GM19035 (cell line): ENCODE results near the gene FETUB.

Experiments
- ATAC-seq: cut with Tn5 transposase; IDR thresholded peaks from one replicate; pipeline ENCODE4 v1.9.1; 2021; ENCODE audit not compliant: unreplicated experiment

Gene FETUB

DNA sequence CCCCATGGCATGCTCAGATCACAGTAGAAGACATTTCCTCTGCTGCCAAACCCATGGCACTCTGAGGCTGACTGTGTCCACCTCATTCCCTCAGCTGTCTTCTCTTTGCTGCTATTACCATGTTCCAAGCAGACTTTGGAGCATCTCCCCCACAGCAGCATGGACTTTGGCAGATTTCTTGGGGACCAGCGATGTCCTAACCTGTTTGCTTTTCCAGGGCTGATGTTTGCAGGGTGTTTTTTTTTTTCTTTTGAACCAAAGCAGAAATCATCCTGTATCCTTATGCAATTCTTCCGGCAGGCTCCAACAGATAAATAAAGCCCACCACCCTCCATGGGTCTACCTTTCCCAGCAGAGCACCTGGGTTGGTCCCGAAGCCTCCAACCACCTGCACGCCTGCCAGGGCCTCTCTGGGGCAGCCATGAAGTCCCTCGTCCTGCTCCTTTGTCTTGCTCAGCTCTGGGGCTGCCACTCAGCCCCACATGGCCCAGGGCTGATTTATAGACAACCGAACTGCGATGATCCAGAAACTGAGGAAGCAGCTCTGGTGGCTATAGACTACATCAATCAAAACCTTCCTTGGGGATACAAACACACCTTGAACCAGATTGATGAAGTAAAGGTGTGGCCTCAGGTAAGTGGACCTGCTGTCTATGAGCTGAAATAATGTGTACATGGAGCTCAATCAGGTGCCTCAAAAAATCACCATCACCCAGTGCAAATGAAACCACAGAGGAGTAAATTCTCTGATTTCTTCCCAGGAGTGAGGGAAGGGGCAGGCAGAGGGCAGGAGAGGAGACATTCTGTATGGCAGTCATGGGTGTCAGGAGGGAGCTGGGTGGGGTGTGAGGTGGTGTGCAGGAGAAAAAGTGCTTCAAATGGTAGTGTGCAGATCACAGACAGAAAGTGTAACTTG is 27.2 kb upstream of the FETUB start, which contains the start of gene AHSG:
TSS of gene AHSG (plus strand) at position 340 of the 916 bp plus-strand sequence. CDS start at position 422, 82 bp downstream.
- no peak for ATAC-seq

DNA sequence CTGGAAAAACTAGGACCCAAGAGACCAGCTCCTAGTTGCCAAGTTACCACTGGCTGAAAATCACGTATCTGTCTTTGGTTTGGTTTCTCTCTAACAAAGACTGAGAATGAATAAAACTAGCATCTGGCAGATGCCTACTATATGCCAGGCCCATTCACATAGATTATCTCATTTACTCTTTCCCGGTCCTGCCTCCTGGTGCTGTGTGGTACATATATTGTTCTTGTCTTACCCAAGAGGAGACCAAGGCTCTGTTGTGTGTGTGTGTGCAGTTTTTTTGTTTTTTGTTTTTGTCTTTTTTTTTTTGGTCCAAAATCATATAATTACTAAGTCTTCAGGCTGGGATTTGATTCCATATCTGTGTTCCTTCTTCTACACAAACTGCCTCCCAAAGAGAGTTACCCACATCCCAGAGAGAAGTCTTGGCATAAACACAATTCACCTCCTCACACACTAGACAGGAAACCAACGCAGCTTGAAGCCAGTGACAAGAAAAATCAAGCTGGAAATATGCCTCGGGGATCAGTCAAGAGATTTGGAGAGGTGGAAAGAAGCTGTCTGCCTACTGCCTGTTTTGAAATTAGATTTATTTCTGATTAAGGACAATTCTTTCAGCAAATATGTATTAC is 26.4 kb upstream of the FETUB start:
- ATAC-seq: no peak

DNA sequence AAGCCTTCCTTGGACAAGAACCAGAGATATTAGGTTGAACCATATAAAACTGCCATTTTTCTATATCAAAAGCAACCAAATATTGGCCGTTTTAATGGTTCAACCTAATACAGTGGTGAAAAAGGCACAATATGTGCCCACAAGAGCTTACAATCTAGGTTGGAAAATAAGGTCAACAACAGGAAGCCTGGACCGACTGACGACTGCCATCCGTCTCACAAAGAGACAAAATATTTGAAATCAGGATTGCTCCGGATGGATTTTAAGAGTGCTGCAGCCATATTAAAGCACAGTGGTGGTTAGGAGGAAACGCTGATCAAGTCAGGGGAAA is 26.0 kb upstream of the FETUB start:
- no peak for ATAC-seq

DNA sequence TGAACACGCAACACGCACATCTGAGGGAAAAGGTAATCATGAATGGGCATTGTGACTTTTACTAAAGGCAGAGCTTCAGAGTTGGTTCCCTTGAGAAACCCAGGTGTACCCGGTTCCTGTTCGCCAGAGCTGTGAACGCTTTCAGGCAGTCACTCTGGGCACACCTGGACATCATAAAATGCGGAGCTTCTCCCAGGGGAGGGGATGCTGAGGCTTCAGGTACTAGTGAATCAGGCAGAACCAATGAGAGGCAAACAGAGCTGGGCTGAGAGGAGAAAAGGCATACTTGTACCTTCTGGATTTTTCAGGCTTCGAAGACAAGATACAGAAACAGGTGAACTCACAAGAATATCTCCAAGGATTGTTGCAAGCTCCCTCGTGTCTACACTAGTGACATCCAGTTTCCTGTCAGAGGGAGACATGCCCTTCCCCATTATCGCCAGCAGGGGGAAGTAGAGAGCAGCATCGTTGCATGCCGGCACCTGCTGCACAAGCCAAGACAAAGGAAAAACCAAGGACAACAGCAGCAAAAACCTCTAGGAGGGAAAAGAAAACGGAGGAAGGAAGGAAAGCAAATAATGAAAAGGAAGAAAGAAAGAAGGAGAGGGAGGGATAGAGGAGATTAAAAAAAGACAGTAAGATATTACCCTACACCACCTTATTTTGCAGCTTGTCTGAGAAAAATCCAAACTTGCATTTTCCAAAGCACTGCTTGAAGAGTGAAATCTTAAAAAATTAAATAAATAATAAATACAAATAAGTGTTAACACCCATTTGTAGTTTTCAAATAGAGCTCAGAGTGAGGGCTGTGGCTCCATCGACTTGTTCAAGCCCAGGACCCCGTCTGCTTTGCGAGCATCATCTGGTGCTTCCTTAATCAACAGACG is 25.4 kb upstream of the FETUB start:
- no peak for ATAC-seq

DNA sequence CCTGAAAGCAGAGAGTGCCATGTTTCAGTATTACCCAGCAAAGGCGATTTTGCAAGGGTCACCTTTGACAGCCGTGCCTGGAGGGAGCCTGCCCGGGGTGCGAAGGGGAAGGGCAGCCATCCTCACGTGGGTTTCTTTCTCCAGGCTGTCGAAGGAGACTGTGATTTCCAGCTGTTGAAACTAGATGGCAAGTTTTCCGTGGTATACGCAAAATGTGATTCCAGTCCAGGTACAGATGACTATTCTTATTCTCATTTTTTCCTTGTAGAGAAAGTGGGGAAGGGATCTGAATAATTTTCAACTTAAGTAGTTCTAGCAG is 23.9 kb upstream of the FETUB start:
- ATAC-seq: no peak

DNA sequence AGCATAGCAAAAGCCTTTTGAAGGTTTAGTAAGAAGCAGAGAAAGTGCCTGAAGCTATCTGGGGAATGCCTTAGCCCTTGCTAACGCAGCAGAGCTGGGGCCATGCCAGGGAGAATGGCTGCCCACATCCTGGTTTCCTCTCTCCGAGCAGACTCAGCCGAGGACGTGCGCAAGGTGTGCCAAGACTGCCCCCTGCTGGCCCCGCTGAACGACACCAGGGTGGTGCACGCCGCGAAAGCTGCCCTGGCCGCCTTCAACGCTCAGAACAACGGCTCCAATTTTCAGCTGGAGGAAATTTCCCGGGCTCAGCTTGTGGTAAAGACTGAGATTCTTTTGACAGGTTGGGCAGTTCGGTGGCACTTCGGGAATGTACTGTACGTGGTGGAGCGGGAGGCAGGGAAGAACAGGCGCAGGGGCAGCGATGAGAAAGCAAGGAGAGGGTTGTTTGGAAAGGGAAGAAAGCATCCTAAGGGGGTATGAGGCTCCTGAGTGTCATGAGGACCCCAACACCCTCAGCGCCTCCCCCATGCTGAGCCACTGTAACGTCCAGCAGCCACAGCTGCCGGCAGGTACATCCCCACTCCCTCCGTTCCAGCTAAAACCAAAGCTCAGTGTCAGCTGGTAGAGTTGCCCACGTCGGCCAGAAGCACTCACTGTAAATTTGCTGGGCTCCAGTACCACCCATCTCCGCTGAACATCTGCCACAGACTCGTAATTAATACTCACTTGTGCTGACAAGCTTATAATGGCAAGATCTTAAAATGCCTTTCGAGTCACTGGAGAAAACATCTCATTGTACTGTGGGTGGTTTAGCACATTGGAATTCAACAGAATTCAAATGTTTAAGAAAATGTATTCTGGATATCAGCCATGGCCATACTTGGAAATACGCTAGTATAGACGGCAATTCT is 22.9 kb upstream of the FETUB start:
- ATAC-seq: peak; percentile 92

DNA sequence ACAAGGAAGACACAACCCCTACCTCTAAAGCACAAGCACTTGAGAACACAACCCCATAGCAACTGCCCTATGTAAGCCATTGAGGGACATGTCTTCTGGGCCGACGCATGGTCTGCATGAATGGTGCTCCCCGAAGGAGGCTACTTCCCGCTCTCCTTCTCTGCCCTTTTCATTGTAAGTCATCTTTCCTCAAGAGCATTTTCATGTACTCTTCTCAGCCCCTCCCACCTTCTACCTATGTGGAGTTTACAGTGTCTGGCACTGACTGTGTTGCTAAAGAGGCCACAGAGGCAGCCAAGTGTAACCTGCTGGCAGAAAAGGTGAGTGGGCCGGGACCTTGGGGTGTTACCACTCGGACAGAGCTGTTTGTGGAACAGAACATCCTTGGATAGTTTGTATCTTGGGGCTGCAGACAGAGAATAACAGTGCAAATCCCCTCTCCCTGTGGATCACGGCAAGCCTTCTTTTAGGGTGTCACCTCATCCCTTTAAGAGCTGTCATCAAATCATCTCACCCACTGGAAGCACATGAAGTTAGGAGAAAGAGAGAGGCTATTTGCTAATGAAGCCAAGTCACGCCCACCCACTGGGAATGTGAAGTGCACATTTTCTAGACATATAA is 21.8 kb upstream of the FETUB start:
- ATAC-seq: no peak

GRCh38 chr3:186619787-186620212 is 20.4 kb upstream of the FETUB start:
- no peak for ATAC-seq

DNA sequence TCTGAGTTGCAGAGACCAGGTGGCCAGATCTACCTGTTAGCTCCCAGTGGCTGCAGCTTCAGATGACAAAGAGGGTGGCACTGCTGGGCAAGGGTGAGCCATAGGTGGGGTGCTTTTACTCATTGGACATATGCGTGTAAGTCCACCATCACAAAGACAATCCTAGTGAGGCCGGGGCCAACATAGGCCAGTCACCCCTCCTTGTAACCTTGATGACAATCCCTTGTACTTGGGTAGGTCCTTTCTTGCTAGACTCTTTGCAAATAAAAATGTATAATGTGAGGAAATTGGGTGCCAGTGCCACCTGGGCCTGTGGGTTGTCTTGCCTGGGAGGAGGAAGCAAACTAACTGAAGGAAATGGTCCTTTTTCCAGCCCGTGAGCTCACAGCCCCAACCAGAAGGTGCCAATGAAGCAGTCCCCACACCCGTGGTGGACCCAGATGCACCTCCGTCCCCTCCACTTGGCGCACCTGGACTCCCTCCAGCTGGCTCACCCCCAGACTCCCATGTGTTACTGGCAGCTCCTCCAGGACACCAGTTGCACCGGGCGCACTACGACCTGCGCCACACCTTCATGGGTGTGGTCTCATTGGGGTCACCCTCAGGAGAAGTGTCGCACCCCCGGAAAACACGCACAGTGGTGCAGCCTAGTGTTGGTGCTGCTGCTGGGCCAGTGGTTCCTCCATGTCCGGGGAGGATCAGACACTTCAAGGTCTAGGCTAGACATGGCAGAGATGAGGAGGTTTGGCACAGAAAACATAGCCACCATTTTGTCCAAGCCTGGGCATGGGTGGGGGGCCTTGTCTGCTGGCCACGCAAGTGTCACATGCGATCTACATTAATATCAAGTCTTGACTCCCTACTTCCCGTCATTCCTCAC is 19.7 kb upstream of the FETUB start:
- ATAC-seq: no peak

- no peak for ATAC-seq
These were observed 18.1 kb upstream of the FETUB start for GRCh38 chr3:186621894-186622650.

DNA sequence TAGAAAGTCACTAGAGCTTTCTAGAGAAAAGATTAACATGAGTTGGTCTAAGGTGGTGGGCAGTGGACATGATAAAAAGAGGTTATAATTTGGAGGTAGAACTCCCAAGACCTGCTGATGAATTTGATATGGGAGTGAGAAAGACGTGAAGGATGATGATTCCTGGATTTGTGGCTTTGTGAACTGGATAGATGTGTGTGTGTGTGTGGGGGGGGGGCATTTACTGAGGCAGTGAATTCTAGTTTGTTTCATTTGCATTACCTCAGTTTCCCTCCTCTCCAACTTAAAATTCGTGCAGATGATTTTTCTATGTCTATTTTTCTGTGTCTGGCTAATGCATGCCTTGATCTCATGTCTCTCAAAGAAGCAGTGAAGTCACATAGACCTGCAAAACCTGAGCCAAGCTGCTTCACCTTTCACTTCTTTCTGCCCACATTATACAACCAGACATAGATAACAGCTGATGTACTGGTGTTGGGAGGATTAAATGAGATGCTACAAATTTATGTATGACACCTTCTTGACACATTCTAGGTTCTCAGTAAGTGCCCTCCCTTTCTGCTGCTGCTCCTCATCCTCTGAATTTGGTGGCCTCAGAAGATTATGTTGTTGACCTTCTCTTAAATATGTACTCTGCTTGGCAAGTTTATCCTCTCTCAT is 17.4 kb upstream of the FETUB start:
- ATAC-seq: no peak

GRCh38 chr3:186624598-186624997 is 15.6 kb upstream of the FETUB start:
- ATAC-seq: no peak

DNA sequence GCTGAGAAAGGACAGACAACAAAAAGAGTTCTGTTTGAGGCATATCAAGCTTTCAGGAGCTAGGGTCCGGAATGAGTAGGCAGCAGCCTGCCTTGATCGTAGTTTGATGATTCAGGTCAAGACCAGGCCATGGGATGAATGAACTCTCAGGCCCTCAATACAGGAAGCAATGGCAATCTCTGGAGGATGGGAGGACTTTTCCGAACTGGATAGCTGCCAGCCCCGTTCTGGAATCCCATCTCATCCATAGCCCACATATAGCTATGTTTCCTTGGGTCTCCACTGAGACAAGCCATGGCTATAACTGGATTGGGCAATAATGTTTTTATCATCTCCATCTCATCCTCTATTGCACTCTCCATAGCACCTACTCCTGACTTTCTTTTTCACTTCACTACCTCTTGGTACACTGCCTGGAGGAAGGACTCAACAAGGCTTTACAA is 14.6 kb upstream of the FETUB start:
- no peak for ATAC-seq

DNA sequence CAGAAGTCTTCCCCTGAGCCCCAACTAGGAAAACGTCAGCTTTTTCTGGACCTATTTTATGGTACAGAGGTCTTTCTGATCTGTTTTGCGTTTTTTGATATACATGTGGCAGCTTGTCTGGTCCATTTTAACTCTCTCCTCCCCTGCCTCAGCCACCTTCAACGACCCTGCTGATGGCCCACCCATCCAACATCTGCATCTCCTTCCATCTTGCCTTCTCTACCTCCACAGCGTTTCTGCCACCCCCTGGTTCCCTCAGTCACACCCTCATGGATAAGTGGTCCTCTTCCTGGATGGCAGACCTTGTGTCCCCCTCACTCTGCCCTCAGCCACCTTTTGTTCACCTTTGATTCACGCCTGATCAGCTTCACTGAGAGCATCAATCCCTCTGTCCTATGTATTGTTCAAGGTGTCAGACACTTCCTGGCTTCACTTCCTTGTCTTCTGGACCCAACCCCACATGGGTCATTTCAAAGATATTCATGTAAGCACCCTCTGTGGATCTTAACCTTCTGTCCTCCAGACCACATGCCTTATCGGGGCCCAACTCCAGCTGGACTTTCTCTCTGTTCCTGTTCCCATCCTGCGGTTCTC is 13.8 kb upstream of the FETUB start:
- ATAC-seq: no peak

DNA sequence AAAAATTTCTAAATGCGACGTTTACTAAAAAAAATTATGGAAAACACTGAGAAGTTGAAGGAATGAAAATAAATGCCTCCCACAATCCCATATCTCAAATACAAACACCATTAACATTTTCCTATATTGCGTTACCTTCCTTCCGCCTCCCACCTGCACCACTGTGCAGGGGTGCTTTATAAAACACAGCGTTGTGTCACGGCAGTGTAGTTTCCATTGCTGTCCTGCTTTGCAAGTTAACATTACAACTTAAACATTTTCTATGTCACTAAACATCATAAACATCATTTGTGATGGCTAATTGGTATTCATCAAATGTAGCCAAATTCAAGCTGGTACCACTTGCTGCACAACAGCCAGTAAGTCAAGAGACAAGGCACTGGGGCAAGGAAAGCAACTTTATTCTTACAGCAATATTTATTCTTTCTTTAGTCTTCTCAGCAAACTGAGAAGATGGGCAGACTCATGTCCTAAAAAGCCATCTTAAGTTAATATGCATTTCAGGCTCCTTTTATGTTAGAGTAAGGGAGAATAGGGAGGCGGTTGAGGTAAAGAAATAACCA is 12.3 kb upstream of the FETUB start:
- no peak for ATAC-seq

DNA sequence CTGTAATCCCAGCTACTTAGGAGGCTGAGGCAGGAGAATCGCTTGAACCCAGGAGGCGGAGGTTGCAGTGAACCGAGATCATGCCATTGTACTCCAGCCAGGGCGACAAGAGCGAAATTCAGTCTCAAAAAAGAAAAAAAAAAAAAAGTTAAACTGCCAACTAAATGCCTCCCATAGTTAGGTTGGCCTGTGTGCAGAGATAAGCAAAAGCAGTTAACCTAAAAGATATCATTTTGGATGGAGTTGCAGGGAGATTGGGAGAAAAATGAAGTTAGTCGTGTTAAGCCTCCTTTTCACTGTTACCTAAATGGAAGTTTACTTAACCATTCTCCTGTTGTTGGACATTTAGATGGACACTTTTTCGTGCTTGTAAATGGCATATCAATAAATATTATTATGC is 11.4 kb upstream of the FETUB start:
- no peak for ATAC-seq
